Measurements from ENCODE around the gene DUSP15. TPM values are rescaled to one million over a fixed set of nuclear protein-coding genes. Genes with fewer than 3 reads are reported as not detected.

Gene DUSP15
- total and polyA plus RNA-seq, 2 of the 8 experiments (the other 6 are each of a cell fraction or from before 2014, with no cell fraction given): 0.91 to 3.2 TPM

GRCh38 chr20:31879143-31879987, 9.0 kb upstream of the DUSP15 start (continued):
- no peak for TF ChIP-seq EGR1 (IDR thresholded peaks at IDR 0.05; ENCODE audit: borderline replicate concordance, low read depth, low read length)
- TF ChIP-seq HDAC6 (IDR thresholded peaks at IDR 0.05; ENCODE audit: low read depth, low read length): no peak
- TF ChIP-seq CHD2 (IDR thresholded peaks at IDR 0.05; ENCODE audit: low read length): no peak
- no peak for TF ChIP-seq CHD7 (IDR thresholded peaks at IDR 0.05; ENCODE audit: insufficient replicate concordance, low read length)
- no peak for TF ChIP-seq POLR2A (IDR thresholded peaks at IDR 0.05; ENCODE audit: control extremely low read depth in 1 of 2, low read depth in 2 of 2, low read length in 2 of 2)
- TF ChIP-seq CTBP2 (IDR thresholded peaks at IDR 0.05; ENCODE audit: borderline replicate concordance, insufficient read depth, insufficient read length, low read length): no peak
- peak; percentile 49 for TF ChIP-seq KDM4A (IDR thresholded peaks at IDR 0.05; ENCODE audit: low read depth, low read length, severe bottlenecking)
- peak; percentile 75 for TF ChIP-seq NRF1 (IDR thresholded peaks at IDR 0.05; ENCODE audit: low read depth, low read length)
- no peak for TF ChIP-seq SP4 (IDR thresholded peaks at IDR 0.05; ENCODE audit: low read length)
- no peak for TF ChIP-seq RFX5 (IDR thresholded peaks at IDR 0.05; ENCODE audit: borderline replicate concordance, low read depth, low read length)
- TF ChIP-seq BACH1 (IDR thresholded peaks at IDR 0.05; ENCODE audit: low read length): peak; percentile 98

Measured in H1 (cell line).